ENCODE data around the gene CEMIP.

- TF ChIP-seq ZBTB42 (CRISPR knock-in tag; IDR thresholded peaks at IDR 0.05) (no peak), NBN (conservative IDR thresholded peaks at IDR 0.05) (no peak), POLR2AphosphoS5 (IDR thresholded peaks at IDR 0.05; ENCODE audit: low read depth, low read length) (no peak), SIN3B (IDR thresholded peaks at IDR 0.05; ENCODE audit: low read length) (no peak), ZMAT3 (CRISPR knock-in tag; conservative IDR thresholded peaks at IDR 0.05) (no peak), LCORL (IDR thresholded peaks at IDR 0.05) (no peak), LCORL (CRISPR knock-in tag; IDR thresholded peaks at IDR 0.05) (no peak), ATF6 (CRISPR knock-in tag; conservative IDR thresholded peaks at IDR 0.05) (no peak)
Observed at GRCh38 chr15:80906159-80906766, 127.1 kb downstream of the CEMIP start.
